ENCODE data around the gene DISC1. TPM values are rescaled to one million over a fixed set of nuclear protein-coding genes. Genes with fewer than 3 reads are reported as not detected.

Gene DISC1
- total RNA-seq, 1 donor from 2014 or later = 3.5 TPM

- intact Hi-C loops (cut with micrococcal nuclease) = no loop called here
- peak; percentile 87 for DNase-seq
- H3K27ac ChIP-seq (replicated peaks) = peak overlapping the region; percentile 21
- no peaks in the 10 kb centered on the region for H3K27me3 ChIP-seq (ENCODE audit: low read depth)
- peaks cover under 1% of the 10 kb centered on the region for H3K36me3 ChIP-seq
- TF ChIP-seq, protein P1, sequence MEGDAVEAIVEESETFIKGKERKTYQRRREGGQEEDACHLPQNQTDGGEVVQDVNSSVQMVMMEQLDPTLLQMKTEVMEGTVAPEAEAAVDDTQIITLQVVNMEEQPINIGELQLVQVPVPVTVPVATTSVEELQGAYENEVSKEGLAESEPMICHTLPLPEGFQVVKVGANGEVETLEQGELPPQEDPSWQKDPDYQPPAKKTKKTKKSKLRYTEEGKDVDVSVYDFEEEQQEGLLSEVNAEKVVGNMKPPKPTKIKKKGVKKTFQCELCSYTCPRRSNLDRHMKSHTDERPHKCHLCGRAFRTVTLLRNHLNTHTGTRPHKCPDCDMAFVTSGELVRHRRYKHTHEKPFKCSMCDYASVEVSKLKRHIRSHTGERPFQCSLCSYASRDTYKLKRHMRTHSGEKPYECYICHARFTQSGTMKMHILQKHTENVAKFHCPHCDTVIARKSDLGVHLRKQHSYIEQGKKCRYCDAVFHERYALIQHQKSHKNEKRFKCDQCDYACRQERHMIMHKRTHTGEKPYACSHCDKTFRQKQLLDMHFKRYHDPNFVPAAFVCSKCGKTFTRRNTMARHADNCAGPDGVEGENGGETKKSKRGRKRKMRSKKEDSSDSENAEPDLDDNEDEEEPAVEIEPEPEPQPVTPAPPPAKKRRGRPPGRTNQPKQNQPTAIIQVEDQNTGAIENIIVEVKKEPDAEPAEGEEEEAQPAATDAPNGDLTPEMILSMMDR (IDR thresholded peaks at IDR 0.05; ENCODE audit: borderline replicate concordance) = no peak
- peaks cover 47% of the 10 kb centered on the region for H3K4me1 ChIP-seq
- H3K4me3 ChIP-seq = peak overlapping the region; percentile 18
- H3K9me3 ChIP-seq (replicated peaks) = peaks cover 4% of the 10 kb centered on the region
These were observed 310.6 kb downstream of the DISC1 start for GRCh38 chr1:231936983-231937775.

GRCh38 chr1:231938211-231938610 lies 311.6 kb downstream of the DISC1 start:
- H3K36me3 ChIP-seq = no peaks in the 10 kb centered on the region
- TF ChIP-seq, protein P1 (IDR thresholded peaks at IDR 0.05; ENCODE audit: borderline replicate concordance) = no peak
- intact Hi-C loops (cut with micrococcal nuclease) = no loop called here
- no peaks in the 10 kb centered on the region for H3K9me3 ChIP-seq (replicated peaks)
- no peak overlapping the region for H3K27ac ChIP-seq (replicated peaks)
- DNase-seq = no peak
- no peaks in the 10 kb centered on the region for H3K27me3 ChIP-seq (ENCODE audit: low read depth)
- H3K4me3 ChIP-seq = no peak overlapping the region
- peaks cover 47% of the 10 kb centered on the region for H3K4me1 ChIP-seq

GRCh38 chr1:231938711-231939110 lies 312.1 kb downstream of the DISC1 start:
- no peaks in the 10 kb centered on the region for H3K27me3 ChIP-seq (ENCODE audit: low read depth)
- TF ChIP-seq, protein P1 (IDR thresholded peaks at IDR 0.05; ENCODE audit: borderline replicate concordance) = no peak
- H3K9me3 ChIP-seq (replicated peaks) = no peaks in the 10 kb centered on the region
- intact Hi-C loops (cut with micrococcal nuclease) = no loop called here
- H3K4me3 ChIP-seq = no peak overlapping the region
- H3K4me1 ChIP-seq = peaks cover 44% of the 10 kb centered on the region
- H3K27ac ChIP-seq (replicated peaks) = no peak overlapping the region
- H3K36me3 ChIP-seq = no peaks in the 10 kb centered on the region
- no peak for DNase-seq

DNA sequence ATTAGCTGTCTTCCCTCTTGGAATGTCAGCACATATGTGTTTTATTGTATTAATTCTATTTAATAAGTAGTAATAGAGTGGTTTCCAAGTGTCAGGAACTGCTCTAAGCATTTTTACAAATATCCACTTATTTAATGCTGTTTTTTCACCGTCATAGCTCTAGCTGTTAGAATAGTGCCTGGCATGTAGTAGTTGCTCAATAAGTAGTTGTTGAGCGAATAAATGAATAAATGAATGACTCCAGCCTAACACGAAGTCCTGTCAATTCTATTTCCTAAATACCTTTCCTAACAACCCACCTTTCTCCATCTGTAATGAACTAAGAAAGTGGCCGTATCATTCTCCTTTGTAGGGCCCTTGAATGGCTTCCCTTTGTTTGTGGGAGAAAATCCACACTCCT lies 312.5 kb downstream of the DISC1 start:
- Histone ChIP-seq H3K27ac (replicated peaks) (no peak overlapping the region), H3K27me3 (ENCODE audit: low read depth) (no peaks in the 10 kb centered on the region), H3K4me3 (no peak overlapping the region), H3K9me3 (replicated peaks) (no peaks in the 10 kb centered on the region), H3K36me3 (no peaks in the 10 kb centered on the region), H3K4me1 (peaks cover 40% of the 10 kb centered on the region)
- TF ChIP-seq, protein P1 (IDR thresholded peaks at IDR 0.05; ENCODE audit: borderline replicate concordance) = no peak
- intact Hi-C loops (cut with micrococcal nuclease) = no loop called here
- DNase-seq = no peak

- H3K36me3 ChIP-seq = no peaks in the 10 kb centered on the region
- intact Hi-C loops (cut with micrococcal nuclease) = no loop called here
- TF ChIP-seq, protein P1 (IDR thresholded peaks at IDR 0.05; ENCODE audit: borderline replicate concordance) = no peak
- H3K27me3 ChIP-seq (ENCODE audit: low read depth) = no peaks in the 10 kb centered on the region
- no peak for DNase-seq
- H3K27ac ChIP-seq (replicated peaks) = no peak overlapping the region
- H3K4me1 ChIP-seq = peaks cover 30% of the 10 kb centered on the region
- no peaks in the 10 kb centered on the region for H3K9me3 ChIP-seq (replicated peaks)
- H3K4me3 ChIP-seq = no peak overlapping the region
These were observed 313.5 kb downstream of the DISC1 start for GRCh38 chr1:231940116-231940515.
